Tibial nerve (tissue), 4 donors: ENCODE measurements around the gene SNAPIN.

Experiments used
- CTCF ChIP-seq, 5 experiments: fragments of 200-600 bp in 3 of 5; fragments of 450-650 bp in 2 of 5; sonication (generic) in 3 of 5; IDR thresholded peaks; one replicate each; pipeline ENCODE4 v1.5.1; 2016 to 2019; ENCODE audit warnings: antibody characterized with exemption in 5 of 5, mild to moderate bottlenecking in 3 of 5, moderate library complexity in 2 of 5
- EP300 ChIP-seq, 2 donors: sonication (generic); formaldehyde crosslinking; IDR thresholded peaks; one replicate each; pipeline ENCODE4 v1.6.1; 2017; ENCODE audit warnings: antibody characterized with exemption in 2 of 2, mild to moderate bottlenecking in 1 of 2
- POLR2A ChIP-seq, 2 donors: fragments of 450-650 bp; IDR thresholded peaks; one replicate each; pipeline ENCODE4 v1.6.1; 2017; ENCODE audit warnings: antibody characterized with exemption in 2 of 2, mild to moderate bottlenecking in 2 of 2, moderate library complexity in 2 of 2

- TF ChIP-seq CTCF (IDR thresholded peaks at IDR 0.05) (no peak), POLR2A (IDR thresholded peaks at IDR 0.05) (no peak), EP300 (IDR thresholded peaks at IDR 0.05) (no peak)
These were observed 27.2 kb downstream of the SNAPIN start for GRCh38 chr1:153685544-153686340.
